HEK293 (cell line): ENCODE data around the gene ART1.

ENCODE experiments used
- CTCF ChIA-PET: fragments of 350-600 bp; formaldehyde crosslinking; extraction: SDS; loops from one replicate; lab custom pipeline; 2021; ENCODE audit warnings: antibody characterized with exemption; lab: Yijun Ruan, JAX
- POLR2A ChIA-PET: fragments of 300-600 bp; formaldehyde crosslinking; extraction: SDS; loops from one replicate; lab custom pipeline; 2020; ENCODE audit warnings: antibody characterized with exemption, inconsistent platforms; lab: Yijun Ruan, JAX
- H3K27ac ChIP-seq: fragments of 200-500 bp; sonication (Bioruptor generic); 2 replicates; pipeline ENCODE4 v1.5.1; 2014; ENCODE audit warnings: low read depth, low read length, control low read depth, inconsistent platforms; ENCODE audit errors: extremely low read depth
- H3K36me3 ChIP-seq, 2 experiments: fragments of 200-500 bp in 1 of 2; sonication (Bioruptor generic) in 1 of 2; 1 replicate in 1 of 2; 2 replicates in 1 of 2; pipeline ENCODE4 v1.5.1; 2014 to 2017; ENCODE audit warnings: inconsistent platforms in 2 of 2, low read length in 2 of 2; ENCODE audit not compliant: control insufficient read depth in 2 of 2, insufficient read depth in 1 of 2
- H3K4me1 ChIP-seq: fragments of 200-500 bp; sonication (Bioruptor generic); 2 replicates; pipeline ENCODE4 v1.5.1; 2014; ENCODE audit warnings: mild to moderate bottlenecking, low read length, inconsistent platforms; ENCODE audit not compliant: control insufficient read depth, insufficient read depth
- H3K4me3 ChIP-seq: 2 replicates; pipeline ENCODE4 v1.5.1; 2011; ENCODE audit warnings: low read depth, mild to moderate bottlenecking, control low read depth, low read length, moderate library complexity
- H3K9me3 ChIP-seq: fragments of 200-500 bp; sonication (Bioruptor generic); 2 replicates; pipeline ENCODE4 v1.5.1; 2014; ENCODE audit warnings: low read depth, low read length, inconsistent platforms; ENCODE audit not compliant: control insufficient read depth, insufficient read depth
- FEZF1 ChIP-seq: fragments of 450-650 bp; formaldehyde crosslinking; IDR thresholded peaks from 2 replicates; pipeline ENCODE4 v1.5.1; 2016; ENCODE audit warnings: missing biosample characterization, missing genetic modification characterization
- GLI4 ChIP-seq: fragments of 450-650 bp; formaldehyde crosslinking; IDR thresholded peaks from 2 replicates; pipeline ENCODE4 v1.5.1; 2016; ENCODE audit warnings: missing biosample characterization, missing genetic modification characterization
- TCF7L2 ChIP-seq: IDR thresholded peaks from 2 replicates; pipeline ENCODE4 v1.6.1; 2011; ENCODE audit warnings: low read depth, mild to moderate bottlenecking, inconsistent platforms, low read length, moderate library complexity, borderline replicate concordance
- ZFP3 ChIP-seq: fragments of 450-650 bp; formaldehyde crosslinking; IDR thresholded peaks from 2 replicates; pipeline ENCODE4 v1.5.1; 2016; ENCODE audit warnings: low read depth, missing biosample characterization, missing genetic modification characterization
- ZNF114 ChIP-seq: fragments of 450-650 bp; formaldehyde crosslinking; IDR thresholded peaks from 2 replicates; pipeline ENCODE4 v1.5.0; 2017; ENCODE audit warnings: missing biosample characterization, missing genetic modification characterization
- ZNF121 ChIP-seq: fragments of 450-650 bp; formaldehyde crosslinking; IDR thresholded peaks from 2 replicates; pipeline ENCODE4 v1.5.1; 2016; ENCODE audit warnings: missing biosample characterization, missing genetic modification characterization
- ZNF2 ChIP-seq: fragments of 450-650 bp; formaldehyde crosslinking; IDR thresholded peaks from 2 replicates; pipeline ENCODE4 v1.5.1; 2016; ENCODE audit warnings: missing biosample characterization, missing genetic modification characterization
- ZNF214 ChIP-seq: fragments of 450-650 bp; formaldehyde crosslinking; IDR thresholded peaks from 2 replicates; pipeline ENCODE4 v1.5.1; 2017; ENCODE audit warnings: missing biosample characterization, mild to moderate bottlenecking, missing genetic modification characterization, borderline replicate concordance
- ZNF24 ChIP-seq: fragments of 450-650 bp; formaldehyde crosslinking; IDR thresholded peaks from 2 replicates; pipeline ENCODE4 v1.5.1; 2016; ENCODE audit warnings: missing biosample characterization, missing genetic modification characterization
- ZNF274 ChIP-seq, 2 experiments: fragments of 200-500 bp in 1 of 2; fragments of 450-650 bp in 1 of 2; sonication (Bioruptor generic) in 1 of 2; formaldehyde crosslinking in 1 of 2; IDR thresholded peaks; 2 replicates each; pipeline versions ENCODE4 v1.5.1 to v1.6.1; 2014 to 2016; ENCODE audit warnings: borderline replicate concordance in 1 of 2, inconsistent platforms in 1 of 2, low read length in 1 of 2, missing biosample characterization in 1 of 2, missing genetic modification characterization in 1 of 2
- ZNF391 ChIP-seq: fragments of 450-650 bp; formaldehyde crosslinking; IDR thresholded peaks from 2 replicates; pipeline ENCODE4 v1.5.1; 2016; ENCODE audit warnings: low read depth, missing biosample characterization, missing genetic modification characterization, borderline replicate concordance
- ZNF404 ChIP-seq: fragments of 450-650 bp; formaldehyde crosslinking; IDR thresholded peaks from 2 replicates; pipeline ENCODE4 v1.5.1; 2017; ENCODE audit warnings: missing biosample characterization, missing genetic modification characterization
- ZNF416 ChIP-seq: fragments of 450-650 bp; formaldehyde crosslinking; IDR thresholded peaks from 2 replicates; pipeline ENCODE4 v1.5.1; 2016; ENCODE audit warnings: missing biosample characterization, missing genetic modification characterization
- ZNF501 ChIP-seq: fragments of 450-650 bp; formaldehyde crosslinking; IDR thresholded peaks from 2 replicates; pipeline ENCODE4 v1.5.1; 2016; ENCODE audit warnings: missing biosample characterization, missing genetic modification characterization
- ZNF530 ChIP-seq: fragments of 450-650 bp; formaldehyde crosslinking; IDR thresholded peaks from 2 replicates; pipeline ENCODE4 v1.5.1; 2016; ENCODE audit warnings: low read depth, missing biosample characterization, missing genetic modification characterization
- ZNF596 ChIP-seq: fragments of 450-650 bp; IDR thresholded peaks from 2 replicates; pipeline ENCODE4 v1.5.0; 2018; ENCODE audit warnings: missing biosample characterization, mild to moderate bottlenecking, missing genetic modification characterization, moderate library complexity
- ZNF610 ChIP-seq: fragments of 450-650 bp; formaldehyde crosslinking; IDR thresholded peaks from 2 replicates; pipeline ENCODE4 v1.5.1; 2016; ENCODE audit warnings: missing biosample characterization, missing genetic modification characterization, borderline replicate concordance
- ZNF626 ChIP-seq: fragments of 450-650 bp; sonication (Bioruptor Pico); formaldehyde crosslinking; IDR thresholded peaks from 2 replicates; pipeline ENCODE4 v1.5.1; 2018; ENCODE audit warnings: missing biosample characterization, missing genetic modification characterization, inconsistent platforms
- ZNF670 ChIP-seq: fragments of 450-650 bp; formaldehyde crosslinking; IDR thresholded peaks from 2 replicates; pipeline ENCODE4 v1.5.1; 2016; ENCODE audit warnings: missing biosample characterization, missing genetic modification characterization, low read depth
- ZNF707 ChIP-seq: fragments of 450-650 bp; formaldehyde crosslinking; IDR thresholded peaks from 2 replicates; pipeline ENCODE4 v1.5.1; 2016; ENCODE audit warnings: missing biosample characterization, missing genetic modification characterization
- ZNF837 ChIP-seq: fragments of 450-650 bp; formaldehyde crosslinking; IDR thresholded peaks from 2 replicates; pipeline ENCODE4 v1.5.1; 2016; ENCODE audit warnings: missing biosample characterization, missing genetic modification characterization
- TF ChIP-seq, protein P1 (sequence below): fragments of 450-650 bp; formaldehyde crosslinking; IDR thresholded peaks from 2 replicates; pipeline ENCODE4 v1.5.1; 2016; ENCODE audit warnings: missing biosample characterization, missing genetic modification characterization
- TF ChIP-seq, protein P2 (sequence below): fragments of 450-650 bp; formaldehyde crosslinking; IDR thresholded peaks from 2 replicates; pipeline ENCODE4 v1.5.1; 2016; ENCODE audit warnings: missing biosample characterization, missing genetic modification characterization
- TF ChIP-seq, protein P3 (sequence below): fragments of 450-650 bp; IDR thresholded peaks from 2 replicates; pipeline ENCODE4 v1.5.1; 2018; ENCODE audit warnings: missing biosample characterization, mild to moderate bottlenecking, missing genetic modification characterization
- TF ChIP-seq, protein P4 (sequence below): fragments of 450-650 bp; formaldehyde crosslinking; IDR thresholded peaks from 2 replicates; pipeline ENCODE4 v1.5.1; 2016; ENCODE audit warnings: missing biosample characterization, missing genetic modification characterization, low read depth

The ART1 gene

DNA sequence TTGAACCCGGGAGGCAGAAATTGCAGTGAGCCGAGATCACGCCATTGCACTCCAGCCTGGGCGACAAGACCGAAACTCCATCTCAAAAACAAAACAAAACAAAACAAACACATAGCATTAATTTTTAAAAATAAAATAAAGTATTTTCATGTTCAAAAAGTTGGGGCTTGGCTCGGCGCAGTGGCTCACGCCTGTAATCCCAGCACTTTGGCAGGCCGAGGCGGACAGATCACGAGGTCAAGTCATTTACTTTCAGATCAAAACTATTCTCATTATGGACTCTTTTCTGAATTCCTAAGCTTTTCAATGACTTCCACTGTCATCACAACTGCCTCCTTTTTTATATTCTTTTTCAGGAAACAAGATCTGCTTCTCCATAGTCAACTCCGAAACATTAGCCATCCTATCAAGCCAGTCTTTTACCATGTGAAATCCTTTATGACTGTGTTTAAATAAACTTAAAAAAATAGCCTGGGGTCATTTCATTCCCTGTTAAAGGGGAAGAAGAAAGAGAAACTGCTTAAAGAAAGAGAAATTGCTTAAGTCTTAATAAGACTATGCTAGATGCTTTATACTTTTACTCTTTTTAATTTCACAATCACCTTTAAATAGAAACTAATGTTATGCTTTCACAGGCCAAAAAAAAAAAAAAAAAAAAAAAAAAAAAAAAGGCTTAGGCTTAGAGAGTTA, 39.3 kb downstream of the ART1 start:
- ChIA-PET POLR2A (no interaction called here), CTCF (no interaction called here)
- peaks cover 8 to 91% of the 10 kb centered on the region in 2 experiments for H3K36me3 ChIP-seq
- TF ChIP-seq ZNF214 (tag by site-specific recombination) (no peak), ZNF610 (tag by site-specific recombination) (no peak), ZNF121 (no peak), ZNF416 (tag by site-specific recombination) (no peak), ZNF837 (tag by site-specific recombination) (no peak), ZNF24 (tag by site-specific recombination) (no peak), ZNF707 (no peak), ZNF2 (no peak), ZNF670 (tag by site-specific recombination) (no peak), ZFP3 (tag by site-specific recombination) (no peak), ZNF274 (IDR thresholded peaks at IDR 0.05; ENCODE audit: low read length) (no peak), ZNF274 (tag by site-specific recombination; IDR thresholded peaks at IDR 0.05; ENCODE audit: borderline replicate concordance) (no peak), ZNF114 (no peak), ZNF391 (tag by site-specific recombination) (no peak)
- TF ChIP-seq, protein P1, sequence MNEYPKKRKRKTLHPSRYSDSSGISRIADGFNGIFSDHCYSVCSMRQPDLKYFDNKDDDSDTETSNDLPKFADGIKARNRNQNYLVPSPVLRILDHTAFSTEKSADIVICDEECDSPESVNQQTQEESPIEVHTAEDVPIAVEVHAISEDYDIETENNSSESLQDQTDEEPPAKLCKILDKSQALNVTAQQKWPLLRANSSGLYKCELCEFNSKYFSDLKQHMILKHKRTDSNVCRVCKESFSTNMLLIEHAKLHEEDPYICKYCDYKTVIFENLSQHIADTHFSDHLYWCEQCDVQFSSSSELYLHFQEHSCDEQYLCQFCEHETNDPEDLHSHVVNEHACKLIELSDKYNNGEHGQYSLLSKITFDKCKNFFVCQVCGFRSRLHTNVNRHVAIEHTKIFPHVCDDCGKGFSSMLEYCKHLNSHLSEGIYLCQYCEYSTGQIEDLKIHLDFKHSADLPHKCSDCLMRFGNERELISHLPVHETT (tag by site-specific recombination): no peak
- TF ChIP-seq, protein P2, sequence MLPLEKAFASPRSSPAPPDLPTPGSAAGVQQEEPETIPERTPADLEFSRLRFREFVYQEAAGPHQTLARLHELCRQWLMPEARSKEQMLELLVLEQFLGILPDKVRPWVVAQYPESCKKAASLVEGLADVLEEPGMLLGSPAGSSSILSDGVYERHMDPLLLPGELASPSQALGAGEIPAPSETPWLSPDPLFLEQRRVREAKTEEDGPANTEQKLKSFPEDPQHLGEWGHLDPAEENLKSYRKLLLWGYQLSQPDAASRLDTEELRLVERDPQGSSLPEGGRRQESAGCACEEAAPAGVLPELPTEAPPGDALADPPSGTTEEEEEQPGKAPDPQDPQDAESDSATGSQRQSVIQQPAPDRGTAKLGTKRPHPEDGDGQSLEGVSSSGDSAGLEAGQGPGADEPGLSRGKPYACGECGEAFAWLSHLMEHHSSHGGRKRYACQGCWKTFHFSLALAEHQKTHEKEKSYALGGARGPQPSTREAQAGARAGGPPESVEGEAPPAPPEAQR (tag by site-specific recombination): no peak
- TF ChIP-seq, protein P3, sequence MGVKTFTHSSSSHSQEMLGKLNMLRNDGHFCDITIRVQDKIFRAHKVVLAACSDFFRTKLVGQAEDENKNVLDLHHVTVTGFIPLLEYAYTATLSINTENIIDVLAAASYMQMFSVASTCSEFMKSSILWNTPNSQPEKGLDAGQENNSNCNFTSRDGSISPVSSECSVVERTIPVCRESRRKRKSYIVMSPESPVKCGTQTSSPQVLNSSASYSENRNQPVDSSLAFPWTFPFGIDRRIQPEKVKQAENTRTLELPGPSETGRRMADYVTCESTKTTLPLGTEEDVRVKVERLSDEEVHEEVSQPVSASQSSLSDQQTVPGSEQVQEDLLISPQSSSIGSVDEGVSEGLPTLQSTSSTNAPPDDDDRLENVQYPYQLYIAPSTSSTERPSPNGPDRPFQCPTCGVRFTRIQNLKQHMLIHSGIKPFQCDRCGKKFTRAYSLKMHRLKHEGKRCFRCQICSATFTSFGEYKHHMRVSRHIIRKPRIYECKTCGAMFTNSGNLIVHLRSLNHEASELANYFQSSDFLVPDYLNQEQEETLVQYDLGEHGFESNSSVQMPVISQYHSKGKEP: no peak
- TF ChIP-seq, all 188 proteins: peak for 0
- no peak overlapping the region for H3K27ac ChIP-seq
- H3K4me3 ChIP-seq: no peak overlapping the region
- no peaks in the 10 kb centered on the region for H3K4me1 ChIP-seq
- H3K9me3 ChIP-seq: no peaks in the 10 kb centered on the region

DNA sequence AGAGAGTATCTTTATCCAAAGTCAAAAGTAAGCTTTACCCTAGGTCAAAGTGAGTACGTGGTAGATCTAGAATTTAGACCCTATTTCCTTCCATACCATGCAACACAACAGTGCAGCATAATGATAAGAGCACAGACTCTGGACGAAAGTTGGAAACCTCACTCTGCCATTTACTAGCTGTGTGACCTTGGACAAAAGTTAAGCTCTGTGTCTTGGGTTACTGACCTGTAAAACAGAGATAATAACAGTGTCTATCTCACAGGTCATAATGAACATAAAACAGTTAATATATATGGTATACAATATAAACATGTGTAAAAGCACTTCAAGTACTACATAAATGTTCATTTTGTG, 39.9 kb downstream of the ART1 start:
- POLR2A ChIA-PET: no interaction called here
- Histone ChIP-seq H3K36me3 (peaks cover 8 to 90% of the 10 kb centered on the region in 2 experiments), H3K9me3 (no peaks in the 10 kb centered on the region), H3K4me1 (no peaks in the 10 kb centered on the region), H3K4me3 (no peak overlapping the region), H3K27ac (no peak overlapping the region)
- CTCF ChIA-PET: no interaction called here
- TF ChIP-seq TCF7L2 (no peak), ZNF501 (tag by site-specific recombination) (no peak), GLI4 (tag by site-specific recombination) (no peak), FEZF1 (peak; percentile 44), ZNF404 (no peak), ZNF530 (tag by site-specific recombination) (no peak), ZNF596 (tag by site-specific recombination) (no peak), ZNF626 (no peak)
- TF ChIP-seq, protein P4, sequence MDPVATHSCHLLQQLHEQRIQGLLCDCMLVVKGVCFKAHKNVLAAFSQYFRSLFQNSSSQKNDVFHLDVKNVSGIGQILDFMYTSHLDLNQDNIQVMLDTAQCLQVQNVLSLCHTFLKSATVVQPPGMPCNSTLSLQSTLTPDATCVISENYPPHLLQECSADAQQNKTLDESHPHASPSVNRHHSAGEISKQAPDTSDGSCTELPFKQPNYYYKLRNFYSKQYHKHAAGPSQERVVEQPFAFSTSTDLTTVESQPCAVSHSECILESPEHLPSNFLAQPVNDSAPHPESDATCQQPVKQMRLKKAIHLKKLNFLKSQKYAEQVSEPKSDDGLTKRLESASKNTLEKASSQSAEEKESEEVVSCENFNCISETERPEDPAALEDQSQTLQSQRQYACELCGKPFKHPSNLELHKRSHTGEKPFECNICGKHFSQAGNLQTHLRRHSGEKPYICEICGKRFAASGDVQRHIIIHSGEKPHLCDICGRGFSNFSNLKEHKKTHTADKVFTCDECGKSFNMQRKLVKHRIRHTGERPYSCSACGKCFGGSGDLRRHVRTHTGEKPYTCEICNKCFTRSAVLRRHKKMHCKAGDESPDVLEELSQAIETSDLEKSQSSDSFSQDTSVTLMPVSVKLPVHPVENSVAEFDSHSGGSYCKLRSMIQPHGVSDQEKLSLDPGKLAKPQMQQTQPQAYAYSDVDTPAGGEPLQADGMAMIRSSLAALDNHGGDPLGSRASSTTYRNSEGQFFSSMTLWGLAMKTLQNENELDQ (tag by site-specific recombination): no peak
